Pons (tissue), 1 donor: ENCODE measurements around the gene SDK1.

Source experiments
- DNase-seq: peaks from one replicate; pipeline ENCODE4 v3.0.0-alpha.2; 2016; ENCODE audit warnings: low spot score

Gene SDK1

DNA sequence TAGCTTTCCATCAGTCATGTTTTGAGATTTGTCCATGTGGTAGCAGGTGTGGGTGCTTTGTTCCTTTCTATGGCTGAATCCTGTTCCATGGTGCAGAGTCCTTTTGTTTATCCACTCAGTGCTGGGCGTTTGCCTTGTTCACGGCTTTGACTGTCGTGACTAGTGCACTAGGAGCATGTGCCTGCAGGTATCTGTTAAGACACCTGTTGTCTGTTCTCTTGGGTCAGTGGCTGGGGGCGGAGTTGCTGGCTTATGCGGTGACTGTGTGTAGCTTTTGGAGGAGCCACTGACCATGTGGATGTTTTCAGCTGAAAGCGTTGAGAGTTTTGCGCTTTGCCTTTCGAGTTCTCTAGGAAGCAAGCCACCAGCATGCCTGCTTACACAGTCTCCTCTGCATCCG, 807.9 kb downstream of the SDK1 start:
- DNase-seq = no peak

DNA sequence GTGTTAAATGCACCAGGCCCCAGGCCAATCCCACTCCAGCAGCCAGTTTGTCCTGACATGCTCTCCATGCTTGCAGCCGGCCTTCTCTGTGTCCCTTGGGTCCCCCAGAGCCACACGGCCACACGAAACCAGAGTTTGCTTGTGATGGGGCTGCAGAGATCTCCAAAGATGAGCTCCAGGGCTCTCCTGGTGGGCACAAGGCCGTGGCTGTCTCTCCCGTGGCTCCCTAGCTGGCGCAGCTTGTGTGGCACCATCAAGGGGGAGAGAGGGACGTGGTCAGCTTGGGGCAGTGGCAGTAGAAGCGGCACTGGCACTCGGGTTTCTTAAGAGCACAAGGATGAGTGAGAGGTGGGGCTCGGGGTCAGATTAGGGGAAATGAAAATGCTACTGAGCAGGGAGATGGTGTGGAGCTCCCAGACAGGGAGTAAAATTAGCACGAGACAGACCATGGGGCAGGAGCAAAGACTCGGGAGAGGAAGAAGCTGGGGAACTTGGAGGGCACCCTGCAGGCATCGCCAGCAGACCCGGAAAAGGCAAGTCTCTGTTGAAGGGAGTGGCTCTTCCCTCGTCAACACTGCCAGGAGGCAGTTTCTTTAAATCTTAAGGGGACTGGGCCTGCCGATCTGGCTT, 808.5 kb downstream of the SDK1 start:
- peak; percentile 73 for DNase-seq

DNA sequence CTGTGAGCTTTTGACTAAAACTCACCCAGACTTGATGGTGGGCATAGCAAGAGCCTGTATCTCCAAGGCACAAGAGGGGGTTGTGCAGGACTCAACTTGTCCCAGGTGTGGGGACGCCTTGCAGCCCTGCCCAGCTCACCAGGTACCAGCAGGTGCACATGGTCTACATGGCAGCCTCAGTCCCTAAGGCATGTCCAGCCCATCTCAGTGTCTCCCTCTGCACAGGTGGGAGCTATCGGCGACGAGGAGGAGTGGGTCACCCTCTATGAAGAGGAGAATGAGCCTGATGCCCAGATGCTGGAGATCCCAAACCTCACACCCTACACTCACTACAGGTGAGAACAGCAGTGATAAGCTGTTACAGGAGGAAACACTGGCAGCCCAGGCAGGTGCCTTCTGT, 809.4 kb downstream of the SDK1 start:
- no peak for DNase-seq

DNA sequence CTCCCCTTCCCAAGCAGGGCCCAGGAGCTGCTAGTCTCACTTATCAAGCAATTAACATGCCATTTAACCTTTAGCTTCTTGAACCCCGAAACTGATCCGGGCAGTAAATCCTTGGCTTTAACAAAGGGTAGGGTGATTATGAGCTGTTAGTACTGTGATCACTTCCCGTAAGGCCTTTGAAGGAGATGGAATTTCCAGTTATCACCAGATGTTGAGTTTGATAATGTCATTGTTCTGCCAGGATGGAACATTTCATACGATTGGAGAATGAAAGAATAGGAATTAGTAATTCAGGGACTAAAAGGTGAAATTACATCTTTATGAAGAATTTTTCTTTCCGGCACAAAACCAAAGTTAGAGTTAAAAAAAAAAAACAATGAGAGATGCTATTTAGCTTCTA, 810.1 kb downstream of the SDK1 start:
- DNase-seq = no peak

DNA sequence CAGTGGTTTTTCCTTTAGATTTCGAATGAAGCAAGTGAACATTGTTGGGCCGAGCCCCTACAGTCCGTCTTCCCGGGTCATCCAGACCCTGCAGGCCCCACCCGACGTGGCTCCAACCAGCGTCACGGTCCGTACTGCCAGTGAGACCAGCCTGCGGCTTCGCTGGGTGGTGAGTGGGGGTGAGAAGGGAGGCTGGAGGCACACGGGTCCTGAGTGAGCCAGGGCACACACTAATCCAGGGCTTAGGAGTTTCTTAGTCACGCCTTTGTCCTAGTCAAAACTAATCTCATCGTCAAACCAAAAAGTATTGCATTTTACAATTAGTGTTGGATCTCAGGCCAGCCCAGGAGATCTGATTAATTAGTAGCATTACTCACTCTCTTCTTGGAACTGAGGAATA, 812.2 kb downstream of the SDK1 start:
- no peak for DNase-seq

DNA sequence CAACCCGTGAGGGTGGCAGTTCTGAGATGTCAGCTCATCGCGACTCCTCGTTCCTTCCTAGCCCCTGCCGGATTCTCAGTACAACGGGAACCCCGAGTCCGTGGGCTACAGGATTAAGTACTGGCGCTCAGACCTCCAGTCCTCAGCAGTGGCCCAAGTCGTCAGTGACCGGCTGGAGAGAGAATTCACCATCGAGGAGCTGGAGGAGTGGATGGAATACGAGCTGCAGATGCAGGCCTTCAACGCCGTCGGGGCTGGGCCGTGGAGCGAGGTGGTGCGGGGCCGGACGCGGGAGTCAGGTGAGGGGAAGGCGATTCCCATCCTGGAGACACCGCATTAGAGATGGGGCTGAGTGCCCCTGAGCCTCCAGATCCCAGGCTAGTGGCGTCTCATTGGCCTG, 812.9 kb downstream of the SDK1 start:
- DNase-seq = no peak

DNA sequence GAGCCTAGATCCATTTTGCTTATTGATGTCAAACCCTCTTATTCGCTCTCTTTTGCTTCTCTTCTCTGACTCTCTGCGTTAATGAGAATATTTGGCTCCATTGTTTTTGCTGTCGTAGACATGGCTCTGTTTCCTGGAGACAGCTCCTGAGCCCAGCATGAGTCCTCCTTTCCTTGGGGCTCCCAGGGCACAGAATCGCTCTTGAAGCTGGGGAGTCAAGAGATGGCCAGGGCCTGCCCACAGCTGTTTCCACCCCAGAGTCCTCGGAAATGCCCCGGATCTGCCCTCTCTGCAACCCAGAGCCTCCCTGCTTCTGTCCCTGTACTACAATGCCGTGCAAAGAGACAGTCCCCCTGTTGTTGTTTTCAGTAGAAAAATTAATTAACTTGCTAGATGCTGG, 814.4 kb downstream of the SDK1 start:
- no peak for DNase-seq

DNA sequence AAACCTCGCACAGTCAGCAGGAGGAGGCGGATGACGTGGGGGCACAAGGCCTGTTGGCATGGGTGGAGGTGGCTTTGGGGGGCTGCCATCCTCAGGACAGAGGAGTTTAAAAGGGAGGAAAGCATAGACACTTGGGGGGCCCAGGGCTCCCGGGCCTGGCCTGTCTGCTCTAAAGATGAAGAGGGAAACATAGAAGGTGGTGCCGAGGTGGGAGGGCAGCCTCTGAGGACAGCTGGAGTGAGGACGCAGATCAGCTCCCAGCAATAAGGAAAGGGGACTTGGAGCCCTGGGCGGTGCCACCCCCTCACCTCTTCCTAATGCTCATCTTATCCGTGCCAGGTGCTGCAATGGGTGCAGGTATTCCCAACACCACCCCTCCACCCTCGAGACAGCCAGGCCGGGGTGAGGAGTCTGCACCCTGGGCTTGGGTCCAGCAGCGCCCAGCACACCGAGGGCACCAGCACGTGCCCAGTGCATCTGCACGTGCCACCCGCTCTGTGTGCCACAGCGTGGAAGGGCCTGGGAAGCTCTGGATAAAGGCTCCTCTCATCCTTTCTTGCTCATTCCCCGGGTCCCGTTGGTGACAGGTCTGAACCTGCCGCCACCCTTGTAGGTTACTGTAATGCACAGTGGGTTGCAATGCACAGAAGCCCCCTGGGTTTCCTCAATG, 815.0 kb downstream of the SDK1 start:
- DNase-seq = no peak

DNA sequence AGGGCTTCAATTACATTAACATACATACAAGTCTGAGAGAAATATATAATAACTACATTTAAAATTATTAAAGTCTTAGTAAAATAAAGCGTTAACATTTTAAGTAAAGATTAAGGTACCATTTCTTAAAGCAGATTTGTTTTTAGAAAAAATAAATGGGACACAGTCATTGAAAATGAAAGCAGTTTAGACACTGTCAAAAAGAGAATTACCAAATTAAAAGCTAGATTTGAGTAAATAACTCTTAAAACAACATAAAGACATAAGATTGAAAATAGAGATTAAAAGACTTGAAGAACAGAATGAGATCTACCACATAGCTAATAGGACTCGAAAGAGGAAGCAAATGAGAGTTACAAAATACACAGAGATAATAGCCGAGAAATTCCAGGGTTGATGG, 818.8 kb downstream of the SDK1 start:
- no peak for DNase-seq

DNA sequence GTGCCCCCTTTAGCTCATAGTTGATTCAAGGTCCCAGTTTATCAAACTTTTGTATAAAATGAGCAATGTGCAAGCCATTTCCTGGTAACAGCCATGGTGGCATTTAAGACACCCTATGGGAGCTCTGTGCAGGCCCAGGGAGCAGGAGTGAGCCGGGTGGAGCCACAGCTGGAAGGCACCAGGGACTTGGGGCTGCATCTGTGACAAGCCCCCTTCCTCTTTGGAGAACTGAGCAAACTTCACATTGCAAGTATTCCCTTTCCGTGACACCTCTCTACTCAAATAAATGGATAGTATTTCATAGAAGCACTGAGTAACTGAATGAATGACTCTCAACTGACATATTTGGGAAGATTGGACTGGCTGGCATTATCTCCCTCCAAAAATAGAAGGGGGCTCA, 822.3 kb downstream of the SDK1 start:
- DNase-seq = no peak

DNA sequence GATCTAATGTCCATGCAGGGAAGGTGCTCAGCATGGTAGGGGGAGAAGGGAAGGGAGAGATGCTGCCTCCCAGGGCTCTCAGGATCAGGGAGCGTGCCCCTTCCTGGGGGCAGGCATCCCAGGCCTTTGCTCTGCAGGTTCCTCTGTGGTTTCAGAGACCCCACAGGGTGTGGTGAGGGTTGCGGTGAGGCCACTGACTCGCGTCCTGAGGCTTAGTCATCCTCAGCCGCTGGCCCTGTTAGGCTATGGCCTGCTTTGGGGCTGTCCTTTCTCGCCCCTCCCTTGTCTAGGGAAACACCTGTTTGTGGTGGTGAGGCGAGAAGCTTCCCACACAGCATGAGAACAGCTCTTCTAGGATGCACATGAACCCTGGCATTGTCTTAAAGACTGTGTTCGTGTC, 822.8 kb downstream of the SDK1 start:
- no peak for DNase-seq

DNA sequence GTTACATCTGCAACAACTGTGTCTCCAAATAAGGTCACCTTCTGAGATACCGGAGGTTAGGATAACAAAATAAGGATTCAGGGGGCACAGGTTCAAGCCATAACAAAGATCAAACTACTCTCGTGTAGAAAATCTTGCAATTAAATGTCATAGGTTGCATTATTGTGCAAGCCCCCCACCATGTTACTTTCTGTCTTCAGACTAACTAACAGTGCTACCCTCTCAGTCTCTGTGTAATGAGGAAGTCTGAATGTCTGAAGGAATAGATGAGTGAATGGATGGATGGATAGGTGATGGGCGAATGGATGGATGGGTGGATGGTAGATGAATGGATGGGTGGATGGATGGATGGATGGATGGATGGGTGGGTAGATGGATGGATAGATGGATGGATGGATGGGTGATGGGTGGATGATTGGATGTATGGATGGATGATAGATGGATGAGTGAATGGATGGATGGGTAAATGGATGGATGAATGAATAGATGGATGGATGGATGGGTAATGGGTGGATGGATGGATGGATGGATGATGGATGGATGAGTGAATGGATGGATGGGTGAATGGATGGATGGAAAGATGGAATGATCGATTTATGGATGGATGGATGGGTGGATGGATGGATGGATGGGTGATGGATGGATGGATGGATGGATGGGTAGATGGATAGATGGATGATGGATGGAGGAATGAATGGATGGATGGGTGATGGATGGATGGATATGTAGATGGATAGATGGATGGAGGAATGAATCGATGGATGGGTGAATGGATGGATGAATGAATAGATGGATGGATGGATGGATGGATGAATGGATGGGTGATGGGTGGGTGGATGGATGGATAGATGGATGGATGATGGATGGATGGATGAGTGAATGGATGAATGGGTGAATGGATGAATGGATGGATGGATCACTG, 823.8 kb downstream of the SDK1 start:
- no peak for DNase-seq

DNA sequence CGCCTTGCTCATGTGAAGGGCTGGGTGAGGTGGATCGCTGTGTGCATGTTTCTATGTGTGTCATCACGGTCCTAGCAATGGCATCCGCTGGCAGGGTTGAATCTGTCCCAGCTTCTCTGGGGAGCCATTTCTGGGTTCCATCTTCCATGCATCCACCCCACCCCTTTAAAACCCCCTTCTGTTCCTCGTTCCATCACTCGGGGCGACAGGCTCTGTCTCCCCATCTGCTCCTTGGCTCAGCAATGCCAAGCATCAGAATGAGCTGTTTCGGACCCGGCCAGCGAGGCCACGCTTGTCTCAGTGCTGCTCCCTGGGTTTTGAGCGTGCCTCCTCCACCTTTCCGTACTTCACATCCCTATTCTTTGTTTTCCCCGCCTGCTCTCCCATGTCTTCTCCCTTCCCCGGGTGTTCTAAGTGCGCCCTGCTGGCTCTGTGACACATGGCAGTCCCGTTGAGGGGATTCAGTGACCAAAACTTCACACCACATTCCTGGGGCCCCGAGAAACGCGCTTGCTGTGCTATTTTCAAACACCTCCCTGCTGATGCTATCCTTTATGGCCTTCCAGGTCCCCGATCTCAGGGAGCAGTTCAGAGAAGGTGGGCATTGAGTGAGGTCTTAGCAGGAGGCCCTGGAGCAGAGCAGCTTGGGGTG, 827.0 kb downstream of the SDK1 start:
- DNase-seq = no peak

DNA sequence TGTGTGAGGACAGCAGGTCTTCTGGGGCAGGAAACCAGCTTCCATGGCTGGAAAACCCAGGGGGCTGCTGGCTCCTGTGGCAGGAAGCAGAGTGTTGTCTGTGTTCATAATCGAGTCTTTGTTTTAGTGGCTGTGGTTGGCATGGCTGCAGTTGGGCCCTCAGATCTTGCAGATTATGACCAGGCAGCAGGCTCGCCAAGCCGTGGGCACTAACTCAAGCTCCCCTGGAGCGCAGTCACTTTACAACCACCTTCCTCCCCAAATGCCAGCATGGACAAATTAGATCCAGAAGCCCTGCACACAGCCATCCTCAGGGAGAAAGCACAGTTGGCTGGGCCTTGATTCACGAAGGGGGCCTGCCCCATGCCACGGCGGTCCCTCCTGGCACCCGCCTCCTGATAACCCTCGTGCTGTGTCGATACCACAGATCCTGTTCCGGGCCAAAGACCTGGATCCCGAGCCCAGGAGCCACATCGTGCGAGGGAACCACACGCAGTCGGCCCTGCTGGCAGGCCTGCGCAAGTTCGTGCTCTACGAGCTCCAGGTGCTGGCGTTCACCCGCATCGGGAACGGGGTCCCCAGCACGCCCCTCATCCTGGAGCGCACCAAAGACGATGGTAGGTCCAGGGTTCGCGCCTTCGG, 828.5 kb downstream of the SDK1 start:
- peak; percentile 76 for DNase-seq

DNA sequence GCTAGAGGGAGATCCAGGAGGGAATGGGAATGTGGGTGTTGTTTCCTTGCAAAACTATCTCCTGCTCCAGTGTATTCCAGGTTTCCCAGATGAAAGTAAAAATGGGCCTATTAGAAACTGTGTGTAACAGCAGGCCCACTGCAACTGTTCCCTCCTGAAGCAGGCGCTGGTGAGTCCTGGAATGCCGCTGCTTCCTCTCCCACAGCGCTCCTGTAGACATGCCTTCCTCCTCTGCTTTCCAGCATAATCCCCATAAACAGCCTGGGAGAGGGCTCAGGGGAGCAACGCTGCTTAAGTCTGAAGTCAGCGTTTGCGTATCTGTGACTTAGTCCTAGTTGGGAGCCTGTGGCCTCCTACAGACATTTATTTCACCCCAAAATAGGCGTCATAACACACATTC, 830.0 kb downstream of the SDK1 start:
- DNase-seq = no peak

DNA sequence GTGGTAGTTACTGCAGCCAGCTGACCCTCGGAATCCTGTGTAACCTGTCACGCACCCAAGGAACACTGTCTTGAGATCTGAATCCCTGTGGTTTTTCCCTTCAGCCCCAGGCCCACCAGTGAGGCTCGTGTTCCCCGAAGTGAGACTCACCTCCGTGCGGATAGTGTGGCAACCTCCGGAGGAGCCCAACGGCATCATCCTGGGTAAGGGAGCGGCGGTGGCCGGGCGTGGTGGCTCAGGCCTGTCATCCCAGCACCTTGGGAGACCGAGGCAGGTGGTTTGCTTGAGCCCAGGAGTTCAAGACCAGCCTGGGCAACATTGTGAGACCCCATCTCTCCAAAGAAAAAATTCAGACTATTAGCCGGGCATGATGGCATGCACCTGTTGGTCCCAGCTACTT, 831.2 kb downstream of the SDK1 start:
- DNase-seq = no peak

DNA sequence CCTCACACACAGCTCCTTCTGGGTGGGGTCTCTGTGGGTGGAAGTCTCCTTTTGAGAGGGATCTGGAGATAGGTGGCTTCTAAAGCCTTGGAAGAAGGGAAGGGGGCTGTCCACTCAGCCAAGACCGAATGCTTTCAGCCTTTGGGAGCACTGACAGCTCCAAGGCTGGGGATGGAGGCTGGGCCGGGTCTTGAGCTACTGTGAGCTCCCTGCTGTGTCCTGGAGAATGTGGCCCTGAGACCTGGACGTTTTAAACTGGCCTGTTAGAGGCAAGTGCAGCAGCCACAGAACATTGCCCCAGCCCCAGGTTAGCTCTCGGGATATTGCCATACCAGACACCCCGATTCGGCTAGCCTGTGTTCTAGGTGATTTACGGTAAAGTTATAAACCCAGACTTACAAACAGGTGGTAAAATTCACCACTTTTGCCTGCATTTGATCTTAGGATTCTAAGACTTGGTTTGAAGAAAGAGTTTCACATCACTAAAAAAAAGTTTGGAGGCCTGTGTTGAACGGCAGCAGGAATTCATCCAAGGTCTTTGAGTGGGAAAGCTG, 832.5 kb downstream of the SDK1 start:
- no peak for DNase-seq

DNA sequence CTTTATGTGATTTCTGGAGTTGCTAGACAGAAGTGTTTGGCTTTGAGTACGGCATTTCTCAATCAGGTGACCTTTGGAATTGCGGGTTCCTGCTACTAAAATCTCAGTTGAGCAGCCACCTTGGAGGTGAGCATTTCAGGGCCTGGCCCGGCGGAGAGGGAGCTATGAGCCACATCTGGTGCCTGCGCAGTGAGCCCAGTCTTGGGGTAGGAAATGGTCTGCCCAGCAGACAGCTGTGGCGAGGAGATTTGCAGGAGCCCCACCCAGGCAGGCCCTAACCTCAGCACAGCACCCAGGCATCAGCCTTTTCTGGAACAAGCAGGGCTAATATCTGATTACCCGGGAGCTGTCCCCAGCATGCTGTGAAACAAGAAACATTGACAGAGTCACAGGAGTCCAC, 833.2 kb downstream of the SDK1 start:
- no peak for DNase-seq

DNA sequence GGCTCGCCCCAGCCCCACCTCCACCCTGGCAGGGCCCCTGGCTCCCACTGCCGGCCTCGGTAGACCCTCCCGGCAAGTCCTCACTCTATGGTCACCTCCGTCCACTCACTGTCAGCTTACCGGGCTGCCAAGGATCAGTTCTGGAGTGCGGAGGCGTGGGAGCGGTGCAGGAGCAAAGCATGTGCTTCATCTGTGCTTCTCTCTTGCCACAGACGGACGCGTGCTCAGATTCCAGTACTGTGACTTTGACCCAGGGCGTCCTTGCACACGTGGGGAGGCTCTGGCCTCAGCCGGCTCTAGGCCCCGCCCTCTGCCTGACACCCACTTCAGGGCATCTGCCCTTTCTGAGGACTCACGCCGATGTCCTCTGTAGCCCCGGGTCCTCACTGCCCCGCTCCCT, 833.6 kb downstream of the SDK1 start:
- DNase-seq = no peak

DNA sequence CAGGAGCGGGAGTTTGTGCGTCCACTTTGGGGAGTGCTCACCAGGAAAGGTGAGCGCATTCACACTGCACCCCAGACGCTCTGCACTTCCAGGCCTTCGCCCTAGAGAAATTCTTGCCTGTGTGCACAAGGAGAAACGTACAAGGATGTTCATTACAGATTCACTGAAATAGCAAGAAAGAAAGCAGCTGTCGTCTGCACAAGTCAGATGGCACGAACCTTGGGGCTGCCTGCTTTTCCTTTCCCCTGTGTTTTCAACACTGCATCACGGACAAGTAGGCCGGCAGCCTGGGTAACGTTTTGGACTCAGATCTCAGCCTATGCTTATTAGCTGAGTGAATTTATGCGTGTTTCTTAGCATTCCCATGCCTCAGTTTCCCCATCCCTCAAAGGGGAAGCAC, 834.2 kb downstream of the SDK1 start:
- no peak for DNase-seq

DNA sequence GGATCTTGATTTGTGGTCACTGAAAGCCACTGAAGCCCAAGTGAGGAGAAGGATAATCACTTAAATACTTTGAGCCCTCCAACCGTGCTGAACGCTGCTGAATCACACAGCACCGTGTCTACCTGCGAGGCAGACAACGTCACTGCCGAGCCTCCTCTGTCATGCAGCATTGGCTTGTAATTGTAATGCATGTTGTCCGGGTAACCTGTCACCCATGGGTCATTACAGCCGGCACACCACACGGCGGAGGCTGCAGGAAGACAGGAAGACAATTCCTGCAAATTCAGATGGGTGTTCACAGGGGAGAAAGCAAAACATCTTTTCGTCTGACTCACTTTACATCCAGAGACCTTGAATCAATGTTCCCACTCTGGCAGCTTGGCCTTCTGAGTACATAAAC, 835.0 kb downstream of the SDK1 start:
- DNase-seq = no peak
